Neural progenitor cell (in vitro differentiated cells): Measurements from ENCODE around the gene ZNF674. TPM values are rescaled to one million over a fixed set of nuclear protein-coding genes. Genes with fewer than 3 reads are reported as not detected.
"Not testable (repeated sequence)": the region's sequence is repeated elsewhere in the genome, so short reads cannot be mapped to it uniquely, and the experiment has no call there.

Source experiments
- DNase-seq: peaks from one replicate; pipeline ENCODE4 v3.0.0-alpha.2; 2016; ENCODE audit warnings: low spot score
- H2AFZ ChIP-seq: fragments of 200-600 bp; sonication (generic); replicated peaks from 2 replicates; pipeline ENCODE4 v1.6.1; 2016; ENCODE audit warnings: antibody characterized with exemption
- H3F3A ChIP-seq: fragments of 200-600 bp; sonication (generic); 2 replicates; pipeline ENCODE4 v1.6.1; 2016; ENCODE audit warnings: antibody characterized with exemption, low read depth
- H3K27ac ChIP-seq: fragments of 200-600 bp; sonication (generic); 2 replicates; pipeline ENCODE4 v1.5.1; 2016; ENCODE audit warnings: mild to moderate bottlenecking
- H3K27me3 ChIP-seq: fragments of 200-600 bp; sonication (generic); 2 replicates; pipeline ENCODE4 v1.6.1; 2016; ENCODE audit warnings: mild to moderate bottlenecking, moderate library complexity
- H3K36me3 ChIP-seq: fragments of 200-600 bp; sonication (generic); 2 replicates; pipeline ENCODE4 v1.5.1; 2016
- H3K4me1 ChIP-seq: fragments of 200-600 bp; sonication (generic); 2 replicates; pipeline ENCODE4 v1.6.1; 2016; ENCODE audit warnings: mixed run types
- H3K4me2 ChIP-seq: fragments of 200-600 bp; sonication (generic); 2 replicates; pipeline ENCODE4 v1.6.1; 2016
- H3K4me3 ChIP-seq: fragments of 200-600 bp; sonication (generic); 2 replicates; pipeline ENCODE4 v1.5.1; 2016
- H3K79me2 ChIP-seq: fragments of 200-600 bp; sonication (generic); 2 replicates; pipeline ENCODE4 v1.6.1; 2016; ENCODE audit warnings: low read depth
- H3K9ac ChIP-seq: fragments of 200-600 bp; sonication (generic); 2 replicates; pipeline ENCODE4 v1.6.1; 2016
- H3K9me3 ChIP-seq: fragments of 200-600 bp; sonication (generic); 2 replicates; pipeline ENCODE4 v1.5.1; 2016; ENCODE audit warnings: low read depth
- H4K20me1 ChIP-seq: fragments of 200-600 bp; sonication (generic); 2 replicates; pipeline ENCODE4 v1.6.1; 2016; ENCODE audit warnings: low read depth
- H3K27ac Mint-ChIP-seq: 3 replicates; pipeline ENCODE4 v1.8.0; 2021; ENCODE audit warnings: mixed read lengths
- H3K27me3 Mint-ChIP-seq: 2 replicates; pipeline ENCODE4 v1.8.0; 2022; ENCODE audit warnings: low read depth, mild to moderate bottlenecking, inconsistent platforms, moderate library complexity, mixed read lengths; ENCODE audit not compliant: insufficient read depth
- H3K36me3 Mint-ChIP-seq: 3 replicates; pipeline ENCODE4 v1.8.0; 2021; ENCODE audit warnings: mixed read lengths
- H3K4me1 Mint-ChIP-seq: 3 replicates; pipeline ENCODE4 v1.8.0; 2021; ENCODE audit warnings: mixed read lengths
- H3K4me3 Mint-ChIP-seq: 3 replicates; pipeline ENCODE4 v1.8.0; 2021; ENCODE audit warnings: mild to moderate bottlenecking, moderate library complexity, mixed read lengths
- H3K9me3 Mint-ChIP-seq: 3 replicates; pipeline ENCODE4 v1.8.0; 2020; ENCODE audit warnings: mixed read lengths
- CTCF ChIP-seq: fragments of 200-600 bp; sonication (generic); IDR thresholded peaks from 2 replicates; pipeline ENCODE4 v1.5.1; 2017; ENCODE audit warnings: antibody characterized with exemption, mild to moderate bottlenecking
- EZH2 ChIP-seq: fragments of 200-600 bp; sonication (generic); IDR thresholded peaks from 2 replicates; pipeline ENCODE4 v1.6.1; 2017; ENCODE audit warnings: antibody characterized with exemption, mild to moderate bottlenecking, moderate library complexity
- EZH2phosphoT487 ChIP-seq: fragments of 200-600 bp; sonication (generic); IDR thresholded peaks from 2 replicates; pipeline ENCODE4 v1.6.1; 2017; ENCODE audit warnings: antibody characterized with exemption
- total RNA-seq: library from RNA; depleted of rRNA; stranded (reverse); fragments of >200 nt; gene quantifications from 2 replicates; pipeline ENCODE4 v1.2.3, GENCODE V29; 2015; ENCODE audit warnings: low replicate concordance

Gene ZNF674
- total RNA-seq, 1 donor from 2014 or later: 3.9 TPM

- TF ChIP-seq CTCF (no peak), EZH2 (no peak), EZH2phosphoT487 (no peak)
- Mint-ChIP-seq H3K27me3 (peaks cover 2% of the 10 kb centered on the region), H3K9me3 (peaks cover 41% of the 10 kb centered on the region), H3K27ac (no peak overlapping the region), H3K36me3 (peaks cover 19% of the 10 kb centered on the region), H3K4me1 (peaks cover 5% of the 10 kb centered on the region), H3K4me3 (no peak overlapping the region)
- no peaks in the 10 kb centered on the region for H3F3A ChIP-seq
- H2AFZ ChIP-seq: no peak overlapping the region
- no peak overlapping the region for H3K9ac ChIP-seq
- DNase-seq: peak; percentile 9
- no peaks in the 10 kb centered on the region for H3K4me1 ChIP-seq
- no peaks in the 10 kb centered on the region for H3K36me3 ChIP-seq
- H3K4me3 ChIP-seq: no peak overlapping the region
- H3K9me3 ChIP-seq: peaks cover 14% of the 10 kb centered on the region
- no peak overlapping the region for H3K4me2 ChIP-seq
- H3K27me3 ChIP-seq: no peaks in the 10 kb centered on the region
- no peaks in the 10 kb centered on the region for H3K79me2 ChIP-seq
- H4K20me1 ChIP-seq: no peaks in the 10 kb centered on the region
- no peak overlapping the region for H3K27ac ChIP-seq
Measured at GRCh38 chrX:46488712-46489111, 56.5 kb downstream of the ZNF674 start.

- peaks cover 51% of the 10 kb centered on the region for H3K9me3 Mint-ChIP-seq
- no peak overlapping the region for H3K27ac ChIP-seq
- no peak overlapping the region for H2AFZ ChIP-seq
- H3K9ac ChIP-seq: no peak overlapping the region
- H3K27me3 ChIP-seq: no peaks in the 10 kb centered on the region
- no peak overlapping the region for H3K4me2 ChIP-seq
- peaks cover 5% of the 10 kb centered on the region for H3K4me1 Mint-ChIP-seq
- H4K20me1 ChIP-seq: no peaks in the 10 kb centered on the region
- H3F3A ChIP-seq: no peaks in the 10 kb centered on the region
- no peak overlapping the region for H3K4me3 ChIP-seq
- H3K9me3 ChIP-seq: peaks cover 5% of the 10 kb centered on the region
- peak; percentile 15 for DNase-seq
- no peaks in the 10 kb centered on the region for H3K79me2 ChIP-seq
- no peak overlapping the region for H3K27ac Mint-ChIP-seq
- H3K4me3 Mint-ChIP-seq: no peak overlapping the region
- H3K4me1 ChIP-seq: no peaks in the 10 kb centered on the region
- no peak for TF ChIP-seq CTCF
- TF ChIP-seq EZH2phosphoT487: no peak
- TF ChIP-seq EZH2: no peak
- peaks cover 20% of the 10 kb centered on the region for H3K36me3 Mint-ChIP-seq
- peaks cover 2% of the 10 kb centered on the region for H3K27me3 Mint-ChIP-seq
- H3K36me3 ChIP-seq: no peaks in the 10 kb centered on the region
Measured at GRCh38 chrX:46485897-46486296, 59.3 kb downstream of the ZNF674 start.

GRCh38 chrX:46478634-46479033 lies 66.6 kb downstream of the ZNF674 start:
- H3K36me3 ChIP-seq, H3K27ac Mint-ChIP-seq, H3K9me3 ChIP-seq, H3K27me3 ChIP-seq, H3K9ac ChIP-seq, H3K27me3 Mint-ChIP-seq, H3K79me2 ChIP-seq, H4K20me1 ChIP-seq, DNase-seq, H2AFZ ChIP-seq, H3K4me2 ChIP-seq, H3F3A ChIP-seq, H3K4me1 Mint-ChIP-seq, H3K4me3 Mint-ChIP-seq, H3K4me1 ChIP-seq, H3K4me3 ChIP-seq, H3K27ac ChIP-seq: not testable (repeated sequence)
- H3K9me3 Mint-ChIP-seq: peaks cover 42% of the 10 kb centered on the region
- peaks cover 12% of the 10 kb centered on the region for H3K36me3 Mint-ChIP-seq

GRCh38 chrX:46477435-46477834 lies 67.8 kb downstream of the ZNF674 start:
- Histone ChIP-seq H3K9me3 (peaks cover 4% of the 10 kb centered on the region), H3K27ac (no peak overlapping the region), H3K27me3 (no peaks in the 10 kb centered on the region), H3K36me3 (no peaks in the 10 kb centered on the region), H3K4me1 (no peaks in the 10 kb centered on the region), H3K79me2 (no peaks in the 10 kb centered on the region), H3K9ac (no peak overlapping the region), H3F3A (no peaks in the 10 kb centered on the region), H2AFZ (no peak overlapping the region), H3K4me3 (no peak overlapping the region), H4K20me1 (no peaks in the 10 kb centered on the region), H3K4me2 (no peak overlapping the region)
- TF ChIP-seq EZH2 (no peak), EZH2phosphoT487 (no peak), CTCF (no peak)
- H3K9me3 Mint-ChIP-seq: peaks cover 34% of the 10 kb centered on the region
- no peak overlapping the region for H3K27ac Mint-ChIP-seq
- DNase-seq: no peak
- no peak overlapping the region for H3K4me3 Mint-ChIP-seq
- peaks cover 2% of the 10 kb centered on the region for H3K27me3 Mint-ChIP-seq
- no peaks in the 10 kb centered on the region for H3K4me1 Mint-ChIP-seq
- peaks cover 12% of the 10 kb centered on the region for H3K36me3 Mint-ChIP-seq
